ENCODE data around the gene TLX2. TPM values are rescaled to one million over a fixed set of nuclear protein-coding genes. Genes with fewer than 3 reads are reported as not detected.

Gene TLX2
- total and polyA plus RNA-seq, 2 of the 13 experiments (the other 11 are each of a cell fraction or from before 2014, with no cell fraction given), result 0.05 to 0.20 TPM

GRCh38 chr2:74501335-74502071 lies 12.7 kb upstream of the TLX2 start (continued):
- TF ChIP-seq ZBTB46 (CRISPR knock-in tag; IDR thresholded peaks at IDR 0.05; ENCODE audit: borderline replicate concordance) (0 out of 2 replicates have a peak, but pooled peaks have one; percentile 5), ZNF891 (CRISPR knock-in tag; IDR thresholded peaks at IDR 0.05) (no peak), TARDBP (CRISPR knock-in tag; IDR thresholded peaks at IDR 0.05) (peak; percentile 31; the same call in 1 of the 2 replicates), HDAC2 (CRISPR knock-in tag; IDR thresholded peaks at IDR 0.05) (no peak), GATAD1 (CRISPR knock-in tag; IDR thresholded peaks at IDR 0.05) (0 out of 2 replicates have a peak, but pooled peaks have one; percentile 31), ARID2 (CRISPR knock-in tag; IDR thresholded peaks at IDR 0.05; ENCODE audit: borderline replicate concordance) (0 out of 2 replicates have a peak, but pooled peaks have one; percentile 52), KDM2A (CRISPR knock-in tag; IDR thresholded peaks at IDR 0.05; ENCODE audit: borderline replicate concordance, low read depth) (peak; percentile 60; the same call in 1 of the 2 replicates), HNF4A (CRISPR knock-in tag; IDR thresholded peaks at IDR 0.05) (peak; percentile 24; the same call in 1 of the 2 replicates), REST (IDR thresholded peaks at IDR 0.05; ENCODE audit: borderline replicate concordance in 1 of 2, low read depth in 1 of 2, low read length in 2 of 2) (peak in 1 of 2 experiments; percentile 85; a peak in 2 of 4 replicates)

Data from HepG2 (cell line).